IgD-negative memory B cell (primary cell): ENCODE data around the gene ENO3. TPM values are rescaled to one million over a fixed set of nuclear protein-coding genes. Genes with fewer than 3 reads are reported as not detected.

Experiments
- H3K27ac Mint-ChIP-seq, 3 donors: one replicate each; pipeline ENCODE4 v1.8.0; 2020 to 2022; ENCODE audit warnings: mild to moderate bottlenecking in 3 of 3, mixed read lengths in 3 of 3, moderate library complexity in 1 of 3
- H3K27me3 Mint-ChIP-seq: one replicate; pipeline ENCODE4 v1.8.0; 2021; ENCODE audit warnings: mixed read lengths
- H3K36me3 Mint-ChIP-seq: one replicate; pipeline ENCODE4 v1.8.0; 2020; ENCODE audit warnings: mild to moderate bottlenecking, mixed read lengths
- H3K4me1 Mint-ChIP-seq, 3 donors: one replicate each; pipeline ENCODE4 v1.8.0; 2020 to 2022; ENCODE audit warnings: mixed read lengths in 3 of 3, mild to moderate bottlenecking in 1 of 3
- H3K4me3 Mint-ChIP-seq, 4 donors: one replicate each; pipeline ENCODE4 v1.8.0; 2020 to 2022; ENCODE audit warnings: mild to moderate bottlenecking in 4 of 4, mixed read lengths in 4 of 4, moderate library complexity in 3 of 4
- H3K9me3 Mint-ChIP-seq, 3 donors: one replicate each; pipeline ENCODE4 v1.8.0; 2020 to 2021; ENCODE audit warnings: mixed read lengths in 3 of 3, mild to moderate bottlenecking in 1 of 3
- polyA plus RNA-seq: library from polyadenylated mRNA; unstranded; fragments of 300-500 nt; fragmentation: Illumina TruSeq; gene quantifications from one replicate; pipeline ENCODE4 v1.2.3, GENCODE V29; 2021

Gene ENO3
- polyA plus RNA-seq, 1 donor from 2014 or later: 3.1 TPM

GRCh38 chr17:4969047-4969550 is 18.2 kb downstream of the ENO3 start:
- Mint-ChIP-seq H3K4me1 (peaks cover 5 to 22% (median 6%) of the 10 kb centered on the region in 3 donors), H3K9me3 (no peaks in the 10 kb centered on the region), H3K27me3 (no peaks in the 10 kb centered on the region), H3K4me3 (peak overlapping the region in 2 of 4 donors; percentile 48 to 54), H3K27ac (peak overlapping the region in 1 of 3 donors; percentile 36), H3K36me3 (peaks cover 3% of the 10 kb centered on the region)

GRCh38 chr17:4969551-4970173 is 18.7 kb downstream of the ENO3 start:
- peak overlapping the region in 2 of 3 donors; percentile 36 to 67 for H3K27ac Mint-ChIP-seq
- H3K9me3 Mint-ChIP-seq: no peaks in the 10 kb centered on the region
- no peaks in the 10 kb centered on the region for H3K27me3 Mint-ChIP-seq
- peaks cover 3% of the 10 kb centered on the region for H3K36me3 Mint-ChIP-seq
- peak overlapping the region in 3 of 4 donors; percentile 48 to 81 (median 54) for H3K4me3 Mint-ChIP-seq
- H3K4me1 Mint-ChIP-seq: peaks cover 5 to 22% (median 6%) of the 10 kb centered on the region in 3 donors

- Mint-ChIP-seq H3K27me3 (no peaks in the 10 kb centered on the region), H3K9me3 (no peaks in the 10 kb centered on the region), H3K4me1 (peaks cover 5 to 21% (median 6%) of the 10 kb centered on the region in 3 donors), H3K27ac (peak overlapping the region in 1 of 3 donors; percentile 67), H3K36me3 (peaks cover 2% of the 10 kb centered on the region), H3K4me3 (peak overlapping the region in 1 of 4 donors; percentile 64)
These were observed 19.4 kb downstream of the ENO3 start for GRCh38 chr17:4970273-4970672.

- peaks cover 0 to 11% (median 2%) of the 10 kb centered on the region in 3 donors for H3K4me1 Mint-ChIP-seq
- peak overlapping the region in 1 of 3 donors; percentile 31 for H3K27ac Mint-ChIP-seq
- H3K27me3 Mint-ChIP-seq: no peaks in the 10 kb centered on the region
- no peaks in the 10 kb centered on the region for H3K9me3 Mint-ChIP-seq
- no peak overlapping the region for H3K4me3 Mint-ChIP-seq
- no peaks in the 10 kb centered on the region for H3K36me3 Mint-ChIP-seq
These were observed 20.9 kb downstream of the ENO3 start for GRCh38 chr17:4971826-4972225.

- no peaks in the 10 kb centered on the region for H3K36me3 Mint-ChIP-seq
- H3K4me1 Mint-ChIP-seq: peaks cover 0 to 11% (median 2%) of the 10 kb centered on the region in 3 donors
- H3K4me3 Mint-ChIP-seq: no peak overlapping the region
- no peaks in the 10 kb centered on the region for H3K9me3 Mint-ChIP-seq
- no peaks in the 10 kb centered on the region for H3K27me3 Mint-ChIP-seq
- peak overlapping the region in 1 of 3 donors; percentile 31 for H3K27ac Mint-ChIP-seq
These were observed 21.4 kb downstream of the ENO3 start for GRCh38 chr17:4972322-4972721.

- H3K4me3 Mint-ChIP-seq: no peak overlapping the region
These were observed 21.8 kb downstream of the ENO3 start for GRCh38 chr17:4972752-4973151.

GRCh38 chr17:4973256-4974114 is 22.6 kb downstream of the ENO3 start:
- Mint-ChIP-seq H3K36me3 (no peaks in the 10 kb centered on the region), H3K4me1 (peaks cover 2 to 14% (median 2%) of the 10 kb centered on the region in 3 donors), H3K9me3 (no peaks in the 10 kb centered on the region), H3K4me3 (no peak overlapping the region), H3K27ac (peak overlapping the region in 1 of 3 donors; percentile 50), H3K27me3 (no peaks in the 10 kb centered on the region)

More at GRCh38 chr17:4972752-4973151, 21.8 kb downstream of the ENO3 start:
- H3K27ac Mint-ChIP-seq: no peak overlapping the region
- no peaks in the 10 kb centered on the region for H3K9me3 Mint-ChIP-seq
- H3K27me3 Mint-ChIP-seq: no peaks in the 10 kb centered on the region
- peaks cover 0 to 11% (median 2%) of the 10 kb centered on the region in 3 donors for H3K4me1 Mint-ChIP-seq
- H3K36me3 Mint-ChIP-seq: no peaks in the 10 kb centered on the region

GRCh38 chr17:4974115-4974670 is 23.3 kb downstream of the ENO3 start:
- Mint-ChIP-seq H3K36me3 (no peaks in the 10 kb centered on the region), H3K4me1 (peaks cover 5 to 14% (median 8%) of the 10 kb centered on the region in 3 donors), H3K9me3 (no peaks in the 10 kb centered on the region), H3K4me3 (no peak overlapping the region), H3K27ac (peak overlapping the region in 1 of 3 donors; percentile 50), H3K27me3 (no peaks in the 10 kb centered on the region)

GRCh38 chr17:4978726-4979125 is 27.8 kb downstream of the ENO3 start:
- H3K36me3 Mint-ChIP-seq: peaks cover 8% of the 10 kb centered on the region
- peak overlapping the region; percentile 7 to 76 (median 57) for H3K27ac Mint-ChIP-seq
- H3K4me1 Mint-ChIP-seq: peaks cover 16 to 26% (median 19%) of the 10 kb centered on the region in 3 donors

GRCh38 chr17:4980644-4981216 is 29.8 kb downstream of the ENO3 start:
- no peaks in the 10 kb centered on the region for H3K27me3 Mint-ChIP-seq
- H3K4me1 Mint-ChIP-seq: peaks cover 20 to 31% (median 20%) of the 10 kb centered on the region in 3 donors
- H3K4me3 Mint-ChIP-seq: peak overlapping the region in 3 of 4 donors; percentile 34 to 58 (median 37)
- peak overlapping the region; percentile 27 to 88 (median 30) for H3K27ac Mint-ChIP-seq
- no peaks in the 10 kb centered on the region for H3K9me3 Mint-ChIP-seq
- peaks cover 8% of the 10 kb centered on the region for H3K36me3 Mint-ChIP-seq

More at GRCh38 chr17:4978726-4979125, 27.8 kb downstream of the ENO3 start:
- peak overlapping the region in 3 of 4 donors; percentile 5 to 71 (median 71) for H3K4me3 Mint-ChIP-seq
- H3K27me3 Mint-ChIP-seq: no peaks in the 10 kb centered on the region
- H3K9me3 Mint-ChIP-seq: no peaks in the 10 kb centered on the region

- Mint-ChIP-seq H3K4me3 (peak overlapping the region in 1 of 4 donors; percentile 7), H3K4me1 (peaks cover 24 to 38% (median 28%) of the 10 kb centered on the region in 3 donors), H3K27ac (peak overlapping the region in 1 of 3 donors; percentile 1), H3K27me3 (no peaks in the 10 kb centered on the region), H3K36me3 (peaks cover 8% of the 10 kb centered on the region), H3K9me3 (no peaks in the 10 kb centered on the region)
These were observed 31.4 kb downstream of the ENO3 start for GRCh38 chr17:4982305-4982704.

GRCh38 chr17:4986403-4986802 is 35.5 kb downstream of the ENO3 start:
- Mint-ChIP-seq H3K27ac (peak overlapping the region; percentile 75 to 95 (median 90)), H3K4me3 (peak overlapping the region; percentile 89 to 97 (median 96)), H3K4me1 (peaks cover 13 to 35% (median 27%) of the 10 kb centered on the region in 3 donors), H3K27me3 (no peaks in the 10 kb centered on the region), H3K9me3 (no peaks in the 10 kb centered on the region), H3K36me3 (peaks cover 7% of the 10 kb centered on the region)

GRCh38 chr17:4986951-4987766 is 36.2 kb downstream of the ENO3 start, which contains the start of gene CAMTA2:
CAMTA2 (minus strand) TSS chr17:4987675; CDS start chr17:4986222, 1,453 bp downstream.
- no peaks in the 10 kb centered on the region for H3K27me3 Mint-ChIP-seq
- peaks cover 3% of the 10 kb centered on the region for H3K36me3 Mint-ChIP-seq
- H3K9me3 Mint-ChIP-seq: no peaks in the 10 kb centered on the region
- H3K4me1 Mint-ChIP-seq: peaks cover 13 to 30% (median 27%) of the 10 kb centered on the region in 3 donors
- H3K27ac Mint-ChIP-seq: peak within 1 kb of the TSS; percentile 75 to 96 (median 95)
- H3K4me3 Mint-ChIP-seq: peak within 1 kb of the TSS; percentile 89 to 97 (median 96)
